ENCODE results near the gene CERS6.

DNA sequence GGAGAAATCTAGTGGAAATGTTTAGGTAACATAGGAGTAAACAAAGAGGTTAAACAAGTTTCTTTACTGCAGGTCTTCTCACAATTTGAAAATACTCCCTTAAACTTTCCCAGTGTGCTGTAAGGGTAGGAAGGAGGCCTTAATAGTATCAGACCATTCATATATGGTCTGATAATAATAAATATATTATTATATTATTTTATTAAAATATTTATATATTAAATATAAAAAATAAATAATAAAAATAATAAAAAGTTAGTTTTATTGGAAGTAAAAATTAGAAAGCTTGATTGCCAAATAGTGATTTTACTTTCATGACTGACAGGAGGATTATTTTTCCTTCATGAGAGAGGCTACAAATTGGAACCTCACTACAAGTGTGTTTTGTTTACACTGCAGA is 353.5 kb downstream of the CERS6 start:
- no peak for TF ChIP-seq POLR2A (IDR thresholded peaks at IDR 0.05)
- TF ChIP-seq, protein P1, sequence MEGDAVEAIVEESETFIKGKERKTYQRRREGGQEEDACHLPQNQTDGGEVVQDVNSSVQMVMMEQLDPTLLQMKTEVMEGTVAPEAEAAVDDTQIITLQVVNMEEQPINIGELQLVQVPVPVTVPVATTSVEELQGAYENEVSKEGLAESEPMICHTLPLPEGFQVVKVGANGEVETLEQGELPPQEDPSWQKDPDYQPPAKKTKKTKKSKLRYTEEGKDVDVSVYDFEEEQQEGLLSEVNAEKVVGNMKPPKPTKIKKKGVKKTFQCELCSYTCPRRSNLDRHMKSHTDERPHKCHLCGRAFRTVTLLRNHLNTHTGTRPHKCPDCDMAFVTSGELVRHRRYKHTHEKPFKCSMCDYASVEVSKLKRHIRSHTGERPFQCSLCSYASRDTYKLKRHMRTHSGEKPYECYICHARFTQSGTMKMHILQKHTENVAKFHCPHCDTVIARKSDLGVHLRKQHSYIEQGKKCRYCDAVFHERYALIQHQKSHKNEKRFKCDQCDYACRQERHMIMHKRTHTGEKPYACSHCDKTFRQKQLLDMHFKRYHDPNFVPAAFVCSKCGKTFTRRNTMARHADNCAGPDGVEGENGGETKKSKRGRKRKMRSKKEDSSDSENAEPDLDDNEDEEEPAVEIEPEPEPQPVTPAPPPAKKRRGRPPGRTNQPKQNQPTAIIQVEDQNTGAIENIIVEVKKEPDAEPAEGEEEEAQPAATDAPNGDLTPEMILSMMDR (IDR thresholded peaks at IDR 0.05) = no peak
